ENCODE results near the gene LDB3.

DNA sequence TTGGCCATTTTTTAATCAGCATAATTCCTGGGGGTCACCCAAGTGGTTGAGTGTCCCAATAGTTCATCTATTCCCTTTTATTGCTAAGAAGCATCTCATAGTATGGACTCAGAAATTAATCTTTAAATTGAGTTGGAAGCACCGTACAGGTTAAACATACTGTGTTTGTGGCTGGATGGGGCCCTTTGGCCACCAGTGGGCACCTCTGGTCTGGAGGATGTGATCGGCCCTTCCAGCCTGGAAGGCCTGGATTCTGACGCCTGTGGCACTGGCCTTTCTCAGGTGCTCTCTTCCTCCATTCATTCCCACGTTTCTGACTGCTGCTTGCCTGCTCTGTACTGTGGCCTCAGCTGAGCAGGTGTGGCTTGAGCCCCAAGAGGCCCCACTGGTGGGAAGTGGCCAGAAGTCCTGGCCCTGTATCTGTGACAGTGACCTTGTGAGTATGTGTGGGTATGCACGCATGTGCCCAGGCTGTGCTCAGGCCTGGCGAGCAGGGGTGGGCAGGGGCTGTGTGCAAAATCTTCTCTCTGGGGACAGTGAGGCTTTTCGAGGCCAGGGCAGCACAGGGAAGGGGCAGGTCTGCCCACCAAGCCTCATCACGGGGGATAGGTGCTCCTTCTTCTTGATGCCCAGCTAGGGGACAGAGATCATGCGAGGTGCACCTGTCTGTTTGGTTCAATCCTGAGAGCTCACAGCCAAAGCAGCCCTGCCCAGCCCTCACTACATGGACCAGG lies 30.1 kb downstream of the LDB3 start:
- TF ChIP-seq, protein P1, sequence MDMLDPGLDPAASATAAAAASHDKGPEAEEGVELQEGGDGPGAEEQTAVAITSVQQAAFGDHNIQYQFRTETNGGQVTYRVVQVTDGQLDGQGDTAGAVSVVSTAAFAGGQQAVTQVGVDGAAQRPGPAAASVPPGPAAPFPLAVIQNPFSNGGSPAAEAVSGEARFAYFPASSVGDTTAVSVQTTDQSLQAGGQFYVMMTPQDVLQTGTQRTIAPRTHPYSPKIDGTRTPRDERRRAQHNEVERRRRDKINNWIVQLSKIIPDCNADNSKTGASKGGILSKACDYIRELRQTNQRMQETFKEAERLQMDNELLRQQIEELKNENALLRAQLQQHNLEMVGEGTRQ (IDR thresholded peaks at IDR 0.05; ENCODE audit: low read depth, low read length), result no peak
- TF ChIP-seq POLR2A (IDR thresholded peaks at IDR 0.05; ENCODE audit: low read depth, low read length), result no peak
- TF ChIP-seq, protein P2, sequence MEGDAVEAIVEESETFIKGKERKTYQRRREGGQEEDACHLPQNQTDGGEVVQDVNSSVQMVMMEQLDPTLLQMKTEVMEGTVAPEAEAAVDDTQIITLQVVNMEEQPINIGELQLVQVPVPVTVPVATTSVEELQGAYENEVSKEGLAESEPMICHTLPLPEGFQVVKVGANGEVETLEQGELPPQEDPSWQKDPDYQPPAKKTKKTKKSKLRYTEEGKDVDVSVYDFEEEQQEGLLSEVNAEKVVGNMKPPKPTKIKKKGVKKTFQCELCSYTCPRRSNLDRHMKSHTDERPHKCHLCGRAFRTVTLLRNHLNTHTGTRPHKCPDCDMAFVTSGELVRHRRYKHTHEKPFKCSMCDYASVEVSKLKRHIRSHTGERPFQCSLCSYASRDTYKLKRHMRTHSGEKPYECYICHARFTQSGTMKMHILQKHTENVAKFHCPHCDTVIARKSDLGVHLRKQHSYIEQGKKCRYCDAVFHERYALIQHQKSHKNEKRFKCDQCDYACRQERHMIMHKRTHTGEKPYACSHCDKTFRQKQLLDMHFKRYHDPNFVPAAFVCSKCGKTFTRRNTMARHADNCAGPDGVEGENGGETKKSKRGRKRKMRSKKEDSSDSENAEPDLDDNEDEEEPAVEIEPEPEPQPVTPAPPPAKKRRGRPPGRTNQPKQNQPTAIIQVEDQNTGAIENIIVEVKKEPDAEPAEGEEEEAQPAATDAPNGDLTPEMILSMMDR (conservative IDR thresholded peaks at IDR 0.05; ENCODE audit: low read depth, low read length), result no peak
- TF ChIP-seq RCOR1 (IDR thresholded peaks at IDR 0.05; ENCODE audit: insufficient replicate concordance, low read length), result no peak
- no peak for TF ChIP-seq FOS (IDR thresholded peaks at IDR 0.05; ENCODE audit: low read depth, low read length)
- TF ChIP-seq CEBPB (IDR thresholded peaks at IDR 0.05; ENCODE audit: low read depth, low read length), result no peak

Measured in IMR-90 (cell line).